A549 (cell line): ENCODE data around the gene DCN.

ENCODE experiments used
- ATOH8 ChIP-seq: fragments of 250-450 bp; sonication (Bioruptor Pico); IDR thresholded peaks from 2 replicates; pipeline ENCODE4 v1.5.0; 2020; ENCODE audit warnings: low read depth, mild to moderate bottlenecking, moderate library complexity
- CTCF ChIP-seq: fragments of >200 bp; sonication (Bioruptor Twin); formaldehyde crosslinking; IDR thresholded peaks from 3 replicates; pipeline ENCODE4 v1.5.1; 2016
- MYC ChIP-seq: IDR thresholded peaks from 2 replicates; pipeline ENCODE4 v1.6.1; 2012; ENCODE audit warnings: mild to moderate bottlenecking, inconsistent platforms, low read length, improper control_type of control experiment, borderline replicate concordance
- RAD21 ChIP-seq, 2 experiments: fragments of >200 bp in 1 of 2; sonication (Bioruptor Twin) in 1 of 2; formaldehyde crosslinking in 1 of 2; IDR thresholded peaks in 1 of 2; conservative IDR thresholded peaks in 1 of 2; 2 replicates in 1 of 2; 3 replicates in 1 of 2; pipeline ENCODE4 v1.6.1; 2012 to 2018; ENCODE audit warnings: inconsistent platforms in 1 of 2

DNA sequence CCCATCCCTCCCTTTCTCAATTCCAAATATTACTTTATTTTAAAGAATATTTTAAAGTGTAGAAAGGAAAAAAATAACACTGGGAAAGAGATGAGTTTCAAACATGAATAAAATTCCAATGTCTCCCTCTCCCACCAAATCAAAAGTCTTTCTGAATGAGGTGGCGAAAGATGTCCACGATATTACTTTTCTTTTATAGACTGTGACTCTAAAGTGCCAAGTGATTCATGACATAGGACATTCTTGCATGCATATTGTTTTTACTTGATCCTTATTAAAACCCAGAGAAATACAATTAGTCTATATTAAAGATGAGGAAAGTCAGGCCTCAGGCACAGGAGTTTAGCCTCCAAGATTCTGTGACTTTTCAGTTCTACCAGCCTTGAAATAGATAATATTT is 55.3 kb downstream of the DCN start:
- TF ChIP-seq ATOH8 (CRISPR knock-in tag) (no peak), RAD21 (conservative IDR thresholded peaks at IDR 0.05 in 1 of 2, IDR thresholded peaks at IDR 0.05 in 1 of 2) (no peak), CTCF (no peak), MYC (no peak)
